ENCODE data around the gene TSPEAR.

TSPEAR gene

DNA sequence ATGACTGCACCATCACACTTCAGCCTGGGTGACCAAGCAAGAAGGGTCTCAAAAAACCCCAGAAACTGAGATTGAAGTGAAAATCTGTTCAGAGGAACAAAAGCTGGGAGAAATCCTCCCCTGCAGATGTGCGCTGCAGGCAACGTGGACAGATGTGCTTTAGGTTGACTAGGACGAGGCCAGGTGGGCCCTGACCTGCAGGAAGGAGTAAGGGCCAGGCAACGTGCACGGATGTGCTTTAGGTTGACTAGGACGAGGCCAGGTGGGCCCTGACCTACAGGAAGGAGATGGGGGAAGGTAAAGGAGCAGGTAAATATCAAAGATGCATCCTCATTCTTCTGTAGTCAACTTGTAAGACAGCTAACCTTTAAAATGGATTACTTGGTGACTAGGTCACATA is 26.9 kb downstream of the TSPEAR start:
- H3K79me2 ChIP-seq (ENCODE audit: control insufficient read depth, low read length), result no peaks in the 10 kb centered on the region
- no peak overlapping the region for H3K4me3 ChIP-seq (ENCODE audit: low read length)
- no peaks in the 10 kb centered on the region for H4K20me1 ChIP-seq (ENCODE audit: control insufficient read depth, insufficient read depth, low read depth, low read length)
- no peak overlapping the region for H3K27ac ChIP-seq (ENCODE audit: low read depth, low read length)
- H3K36me3 ChIP-seq (ENCODE audit: control insufficient read depth, low read length), result no peaks in the 10 kb centered on the region
- H3K9me3 ChIP-seq (ENCODE audit: control insufficient read depth, insufficient read depth, low read length), result no peaks in the 10 kb centered on the region
- TF ChIP-seq, protein P1, sequence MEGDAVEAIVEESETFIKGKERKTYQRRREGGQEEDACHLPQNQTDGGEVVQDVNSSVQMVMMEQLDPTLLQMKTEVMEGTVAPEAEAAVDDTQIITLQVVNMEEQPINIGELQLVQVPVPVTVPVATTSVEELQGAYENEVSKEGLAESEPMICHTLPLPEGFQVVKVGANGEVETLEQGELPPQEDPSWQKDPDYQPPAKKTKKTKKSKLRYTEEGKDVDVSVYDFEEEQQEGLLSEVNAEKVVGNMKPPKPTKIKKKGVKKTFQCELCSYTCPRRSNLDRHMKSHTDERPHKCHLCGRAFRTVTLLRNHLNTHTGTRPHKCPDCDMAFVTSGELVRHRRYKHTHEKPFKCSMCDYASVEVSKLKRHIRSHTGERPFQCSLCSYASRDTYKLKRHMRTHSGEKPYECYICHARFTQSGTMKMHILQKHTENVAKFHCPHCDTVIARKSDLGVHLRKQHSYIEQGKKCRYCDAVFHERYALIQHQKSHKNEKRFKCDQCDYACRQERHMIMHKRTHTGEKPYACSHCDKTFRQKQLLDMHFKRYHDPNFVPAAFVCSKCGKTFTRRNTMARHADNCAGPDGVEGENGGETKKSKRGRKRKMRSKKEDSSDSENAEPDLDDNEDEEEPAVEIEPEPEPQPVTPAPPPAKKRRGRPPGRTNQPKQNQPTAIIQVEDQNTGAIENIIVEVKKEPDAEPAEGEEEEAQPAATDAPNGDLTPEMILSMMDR (IDR thresholded peaks at IDR 0.05; ENCODE audit: low read depth, low read length, poor library complexity, severe bottlenecking), result no peak
- no peak for TF ChIP-seq EZH2phosphoT487 (IDR thresholded peaks at IDR 0.05; ENCODE audit: borderline replicate concordance, low read length)
- peaks cover 3% of the 10 kb centered on the region for H3K27me3 ChIP-seq (ENCODE audit: control insufficient read depth, low read length)
- no peaks in the 10 kb centered on the region for H3K4me1 ChIP-seq (ENCODE audit: control insufficient read depth, low read length)
- no peak overlapping the region for H3K4me2 ChIP-seq (ENCODE audit: low read length)
- no peaks in the 10 kb centered on the region for H3K9me2 ChIP-seq (replicated peaks; ENCODE audit: control insufficient read depth, low read length)
- no peaks in the 10 kb centered on the region for H3F3A ChIP-seq (ENCODE audit: control insufficient read depth, insufficient read depth)

DNA sequence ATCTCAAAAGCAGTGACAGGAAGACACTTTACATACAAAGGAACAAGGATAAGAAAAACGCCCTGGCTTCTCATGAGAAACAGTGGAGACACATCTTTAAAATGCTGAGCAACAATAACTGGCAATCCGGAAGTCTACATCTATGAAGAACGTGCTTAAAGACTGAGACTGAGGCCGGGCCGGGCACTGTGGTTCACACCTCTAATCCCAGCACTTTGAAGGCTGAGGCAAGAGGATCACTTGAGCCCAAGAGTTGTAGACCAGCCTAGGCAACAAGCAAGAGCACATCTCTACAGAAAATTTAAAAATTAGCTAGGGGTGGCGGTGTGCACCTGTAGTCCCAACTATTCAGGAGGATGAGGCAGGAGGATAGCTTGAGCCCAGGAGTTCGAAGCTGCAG is 27.3 kb downstream of the TSPEAR start:
- H3F3A ChIP-seq (ENCODE audit: control insufficient read depth, insufficient read depth), result no peaks in the 10 kb centered on the region
- H3K9me2 ChIP-seq (replicated peaks; ENCODE audit: control insufficient read depth, low read length), result no peaks in the 10 kb centered on the region
- H3K79me2 ChIP-seq (ENCODE audit: control insufficient read depth, low read length), result no peaks in the 10 kb centered on the region
- no peaks in the 10 kb centered on the region for H3K4me1 ChIP-seq (ENCODE audit: control insufficient read depth, low read length)
- TF ChIP-seq, protein P1 (IDR thresholded peaks at IDR 0.05; ENCODE audit: low read depth, low read length, poor library complexity, severe bottlenecking), result no peak
- no peak for TF ChIP-seq EZH2phosphoT487 (IDR thresholded peaks at IDR 0.05; ENCODE audit: borderline replicate concordance, low read length)
- no peaks in the 10 kb centered on the region for H3K36me3 ChIP-seq (ENCODE audit: control insufficient read depth, low read length)
- no peak overlapping the region for H3K4me2 ChIP-seq (ENCODE audit: low read length)
- no peaks in the 10 kb centered on the region for H4K20me1 ChIP-seq (ENCODE audit: control insufficient read depth, insufficient read depth, low read depth, low read length)
- no peak overlapping the region for H3K4me3 ChIP-seq (ENCODE audit: low read length)
- H3K27ac ChIP-seq (ENCODE audit: low read depth, low read length), result no peak overlapping the region
- H3K27me3 ChIP-seq (ENCODE audit: control insufficient read depth, low read length), result peaks cover 3% of the 10 kb centered on the region
- H3K9me3 ChIP-seq (ENCODE audit: control insufficient read depth, insufficient read depth, low read length), result no peaks in the 10 kb centered on the region

DNA sequence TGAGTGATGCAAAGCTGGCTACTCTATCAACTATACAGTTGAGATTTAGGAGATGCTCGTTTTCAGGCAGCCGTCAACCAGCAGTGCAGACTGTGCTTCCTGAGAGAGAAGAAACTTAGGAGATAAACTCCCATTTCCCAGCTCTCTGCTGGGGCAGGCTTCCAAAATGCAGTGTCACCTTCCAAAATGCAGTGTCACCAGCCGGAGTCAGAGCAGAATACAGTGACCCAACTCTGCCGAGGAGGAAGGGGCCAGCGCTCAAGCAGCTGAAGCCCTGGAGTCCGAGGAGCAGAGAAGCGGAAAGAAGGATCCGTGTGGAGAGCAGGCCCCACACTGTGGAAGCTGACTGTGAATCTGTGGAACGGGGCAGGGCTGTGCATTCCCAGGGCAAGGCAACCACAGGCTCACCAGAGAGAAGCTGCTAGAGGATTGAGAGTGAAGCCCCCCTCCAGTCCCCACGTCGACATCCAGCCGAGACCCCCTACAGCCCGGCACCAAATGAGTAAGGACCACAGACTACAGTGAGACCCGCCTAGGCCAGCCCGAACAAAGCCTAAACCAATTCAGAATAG is 28.7 kb downstream of the TSPEAR start:
- TF ChIP-seq, protein P1 (IDR thresholded peaks at IDR 0.05; ENCODE audit: low read depth, low read length, poor library complexity, severe bottlenecking), result no peak
- no peak for TF ChIP-seq EZH2phosphoT487 (IDR thresholded peaks at IDR 0.05; ENCODE audit: borderline replicate concordance, low read length)
- Histone ChIP-seq H3K9me2 (replicated peaks; ENCODE audit: control insufficient read depth, low read length) (no peaks in the 10 kb centered on the region), H3K79me2 (ENCODE audit: control insufficient read depth, low read length) (no peaks in the 10 kb centered on the region), H3K9me3 (ENCODE audit: control insufficient read depth, insufficient read depth, low read length) (no peaks in the 10 kb centered on the region), H3K4me2 (ENCODE audit: low read length) (no peak overlapping the region), H3K4me3 (ENCODE audit: low read length) (no peak overlapping the region), H3K27ac (ENCODE audit: low read depth, low read length) (no peak overlapping the region), H4K20me1 (ENCODE audit: control insufficient read depth, insufficient read depth, low read depth, low read length) (no peaks in the 10 kb centered on the region), H3F3A (ENCODE audit: control insufficient read depth, insufficient read depth) (no peaks in the 10 kb centered on the region), H3K36me3 (ENCODE audit: control insufficient read depth, low read length) (no peaks in the 10 kb centered on the region), H3K27me3 (ENCODE audit: control insufficient read depth, low read length) (peaks cover 3% of the 10 kb centered on the region), H3K4me1 (ENCODE audit: control insufficient read depth, low read length) (no peaks in the 10 kb centered on the region)

Data from DOHH2 (cell line).